RWPE1 (cell line): ENCODE measurements around the gene TBRG4.
"Not testable (repeated sequence)": the region's sequence is repeated elsewhere in the genome, so short reads cannot be mapped to it uniquely, and the experiment has no call there.

Source experiments
- CTCF ChIA-PET: fragments of 350-600 bp; sonication (Branson Sonifier 250); formaldehyde crosslinking; extraction: SDS; loops from one replicate; lab custom pipeline; 2021; lab: Yijun Ruan, JAX
- POLR2A ChIA-PET: fragments of 400-600 bp; formaldehyde crosslinking; extraction: SDS; loops from one replicate; lab custom pipeline; 2020; ENCODE audit warnings: antibody characterized with exemption; ENCODE audit not compliant: low non-redundant PET; lab: Yijun Ruan, JAX
- DNase-seq: peaks from one replicate; pipeline ENCODE4 v3.0.0; 2012; ENCODE audit warnings: low spot score
- H3K27ac ChIP-seq: fragments of 450-650 bp; 2 replicates; pipeline ENCODE4 v1.5.1; 2017
- TF ChIP-seq, protein P1 (sequence below): fragments of 450-650 bp; conservative IDR thresholded peaks from 2 replicates; pipeline ENCODE4 v1.5.1; 2017; ENCODE audit warnings: low read depth, mild to moderate bottlenecking

TBRG4 gene

DNA sequence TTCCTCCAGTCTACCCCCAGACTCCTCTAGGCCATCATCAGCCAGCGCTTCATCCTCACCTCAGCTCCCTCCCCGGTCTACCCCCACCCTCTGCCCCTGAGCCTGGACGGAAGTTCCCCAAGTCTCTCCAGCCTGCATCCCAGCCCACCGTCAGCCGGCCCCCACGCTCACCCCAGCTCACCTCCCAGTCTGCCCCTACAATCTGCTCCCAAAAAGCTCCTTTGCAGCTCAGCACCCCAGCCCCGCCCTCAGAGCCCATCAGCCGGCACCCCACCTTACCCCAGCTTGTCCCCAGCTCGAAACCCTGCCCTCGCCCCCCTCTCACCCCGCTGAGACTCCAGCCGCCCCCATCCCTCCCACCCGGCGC is 45.8 kb upstream of the TBRG4 start:
- H3K27ac ChIP-seq: no peak overlapping the region
- TF ChIP-seq, protein P1, sequence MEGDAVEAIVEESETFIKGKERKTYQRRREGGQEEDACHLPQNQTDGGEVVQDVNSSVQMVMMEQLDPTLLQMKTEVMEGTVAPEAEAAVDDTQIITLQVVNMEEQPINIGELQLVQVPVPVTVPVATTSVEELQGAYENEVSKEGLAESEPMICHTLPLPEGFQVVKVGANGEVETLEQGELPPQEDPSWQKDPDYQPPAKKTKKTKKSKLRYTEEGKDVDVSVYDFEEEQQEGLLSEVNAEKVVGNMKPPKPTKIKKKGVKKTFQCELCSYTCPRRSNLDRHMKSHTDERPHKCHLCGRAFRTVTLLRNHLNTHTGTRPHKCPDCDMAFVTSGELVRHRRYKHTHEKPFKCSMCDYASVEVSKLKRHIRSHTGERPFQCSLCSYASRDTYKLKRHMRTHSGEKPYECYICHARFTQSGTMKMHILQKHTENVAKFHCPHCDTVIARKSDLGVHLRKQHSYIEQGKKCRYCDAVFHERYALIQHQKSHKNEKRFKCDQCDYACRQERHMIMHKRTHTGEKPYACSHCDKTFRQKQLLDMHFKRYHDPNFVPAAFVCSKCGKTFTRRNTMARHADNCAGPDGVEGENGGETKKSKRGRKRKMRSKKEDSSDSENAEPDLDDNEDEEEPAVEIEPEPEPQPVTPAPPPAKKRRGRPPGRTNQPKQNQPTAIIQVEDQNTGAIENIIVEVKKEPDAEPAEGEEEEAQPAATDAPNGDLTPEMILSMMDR: no peak
- POLR2A ChIA-PET: no interaction called here
- no peak for DNase-seq
- CTCF ChIA-PET: interaction anchor here (4.0 kb wide), 1 partner anchor 103 kb away, joined by 24 read pairs; no protein-coding TSS in a partner anchor

DNA sequence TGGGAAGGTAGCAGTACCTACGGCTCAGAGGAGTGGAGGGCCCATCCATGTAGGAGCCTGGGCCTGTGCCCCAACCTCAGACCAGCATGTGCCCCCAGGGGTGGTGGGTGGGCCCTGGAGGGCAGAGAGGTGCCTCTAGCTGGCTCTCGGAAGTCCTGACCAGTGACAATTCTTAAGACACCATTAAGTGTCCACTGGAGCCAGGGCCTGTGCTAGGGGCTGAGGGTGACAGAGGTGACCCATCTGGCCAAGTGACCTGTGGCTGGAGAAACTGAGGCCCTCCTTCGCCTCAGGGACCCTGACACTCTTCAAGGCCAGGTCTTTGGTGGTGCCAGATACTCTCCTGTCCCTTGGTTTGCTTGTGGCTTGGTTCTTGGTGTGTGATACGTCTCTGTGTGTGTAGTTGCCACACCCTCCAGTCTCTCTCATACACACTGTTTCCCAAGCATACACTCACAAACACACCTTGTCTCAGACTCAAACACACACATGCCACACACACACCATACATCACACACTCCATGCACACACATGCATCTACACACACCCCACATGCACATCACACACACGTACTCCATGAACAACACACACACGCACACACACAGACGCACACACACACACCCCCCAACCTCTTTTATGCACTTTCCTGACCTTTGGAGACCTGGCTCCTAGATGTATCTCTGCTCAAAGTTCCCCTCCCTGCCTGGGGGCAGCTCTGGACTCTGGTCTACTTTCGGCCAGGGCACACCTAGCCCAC is 45.2 kb upstream of the TBRG4 start:
- no peak for DNase-seq
- CTCF ChIA-PET: interaction anchor here (0.6 to 4.0 kb wide), 2 partner anchors 104 to 522 kb away, joined by 7 to 24 read pairs; no protein-coding TSS in a partner anchor
- no peak overlapping the region for H3K27ac ChIP-seq
- TF ChIP-seq, protein P1: no peak
- POLR2A ChIA-PET: no interaction called here

DNA sequence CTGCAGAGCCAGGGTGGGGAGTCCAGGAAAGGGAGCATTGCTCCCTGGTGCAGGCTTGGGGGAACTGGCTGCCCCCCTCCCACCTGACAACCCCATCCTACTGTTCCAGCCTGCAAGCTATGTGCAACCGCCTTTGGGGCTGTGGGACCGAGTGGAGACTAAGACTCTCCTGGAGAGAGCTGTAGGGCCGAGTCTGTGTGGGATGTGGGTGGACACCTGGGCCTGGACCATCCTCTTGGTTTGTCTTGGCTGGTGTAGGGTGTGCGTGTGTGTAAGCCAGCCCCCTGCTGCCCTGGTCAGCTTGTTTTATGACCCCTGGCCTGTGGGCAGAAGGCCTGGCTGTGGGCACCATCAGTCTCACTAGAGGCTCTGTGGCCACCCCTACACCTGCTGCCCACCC is 44.4 kb upstream of the TBRG4 start:
- TF ChIP-seq, protein P1: no peak
- no peak overlapping the region for H3K27ac ChIP-seq
- CTCF ChIA-PET: interaction anchor here (0.7 to 4.0 kb wide), 2 partner anchors 51 to 104 kb away, joined by 4 to 24 read pairs; no protein-coding TSS in a partner anchor
- no peak for DNase-seq
- POLR2A ChIA-PET: no interaction called here

DNA sequence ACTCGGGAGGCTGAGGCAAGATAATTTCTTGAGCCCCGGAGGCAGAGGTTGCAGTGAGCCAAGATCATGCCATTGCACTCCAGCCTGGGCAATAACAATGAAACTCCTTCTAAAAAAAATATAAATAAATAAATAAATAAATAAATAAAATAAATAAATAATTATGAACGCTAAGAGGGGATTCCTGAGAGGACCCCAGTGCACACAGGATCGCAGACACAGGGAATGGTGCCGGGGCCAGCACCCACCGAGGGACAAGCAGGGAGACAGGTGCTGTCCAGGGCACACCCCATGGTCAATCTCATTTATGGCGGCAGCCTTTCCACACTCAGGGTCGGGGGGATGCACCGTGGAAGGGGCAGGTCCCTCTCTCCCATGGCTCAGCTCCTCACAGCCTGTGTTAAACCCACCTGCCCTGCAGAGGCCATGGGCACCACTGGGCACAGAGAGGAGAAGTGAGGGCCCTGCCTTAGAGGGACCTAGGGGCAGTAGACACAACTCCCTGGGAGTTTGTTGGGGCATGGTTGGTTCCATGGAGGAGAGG is 43.9 kb upstream of the TBRG4 start:
- ChIA-PET POLR2A (no interaction called here), CTCF (interaction anchor here (0.6 to 4.0 kb wide), 3 partner anchors 51 to 428 kb away, joined by 3 to 24 read pairs (median 4); no protein-coding TSS in a partner anchor)
- no peak for DNase-seq
- H3K27ac ChIP-seq: no peak overlapping the region
- TF ChIP-seq, protein P1: no peak

DNA sequence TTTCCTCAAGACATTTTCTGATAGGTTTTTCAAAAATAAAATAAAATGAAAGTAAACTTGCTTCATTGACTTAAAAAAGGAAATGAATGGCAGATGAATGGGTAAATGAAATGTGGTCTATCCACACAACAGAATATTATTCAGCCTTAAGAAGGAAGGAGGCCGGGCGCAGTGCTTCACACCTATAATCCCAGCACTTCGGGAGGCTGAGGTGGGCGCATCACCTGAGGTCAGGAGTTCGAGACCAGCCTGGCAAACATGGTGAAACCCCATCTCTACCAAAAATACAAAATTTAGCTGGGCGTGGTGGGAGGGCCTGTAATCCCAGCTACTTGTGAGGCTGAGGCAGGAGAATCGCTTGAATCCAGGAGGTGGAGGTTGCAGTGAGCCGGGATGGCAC is 42.4 kb upstream of the TBRG4 start:
- DNase-seq, H3K27ac ChIP-seq, CTCF ChIA-PET, POLR2A ChIA-PET: not testable (repeated sequence)

DNA sequence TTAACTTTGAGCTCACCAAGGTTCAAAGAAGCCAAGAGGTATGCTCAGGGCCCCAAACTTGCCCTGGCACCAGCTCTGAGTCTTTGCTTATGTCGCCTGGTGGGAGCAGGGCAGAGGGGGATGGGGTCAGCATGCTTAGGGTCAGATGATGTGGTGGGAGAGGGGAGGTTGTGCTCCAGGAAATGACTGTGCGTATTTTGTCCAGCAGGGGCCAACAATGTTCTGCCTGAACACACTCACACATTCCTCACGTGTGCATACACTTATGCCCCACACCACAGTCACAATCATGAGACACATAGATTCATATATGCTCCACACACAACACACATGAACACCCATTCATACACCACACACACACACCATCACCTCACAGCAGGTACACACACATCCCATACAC is 41.7 kb upstream of the TBRG4 start:
- TF ChIP-seq, protein P1: no peak
- POLR2A ChIA-PET: no interaction called here
- no peak for DNase-seq
- no peak overlapping the region for H3K27ac ChIP-seq
- CTCF ChIA-PET: interaction anchor here (0.7 to 2.7 kb wide), 3 partner anchors 99 to 510 kb away, joined by 3 to 12 read pairs (median 6); no protein-coding TSS in a partner anchor

DNA sequence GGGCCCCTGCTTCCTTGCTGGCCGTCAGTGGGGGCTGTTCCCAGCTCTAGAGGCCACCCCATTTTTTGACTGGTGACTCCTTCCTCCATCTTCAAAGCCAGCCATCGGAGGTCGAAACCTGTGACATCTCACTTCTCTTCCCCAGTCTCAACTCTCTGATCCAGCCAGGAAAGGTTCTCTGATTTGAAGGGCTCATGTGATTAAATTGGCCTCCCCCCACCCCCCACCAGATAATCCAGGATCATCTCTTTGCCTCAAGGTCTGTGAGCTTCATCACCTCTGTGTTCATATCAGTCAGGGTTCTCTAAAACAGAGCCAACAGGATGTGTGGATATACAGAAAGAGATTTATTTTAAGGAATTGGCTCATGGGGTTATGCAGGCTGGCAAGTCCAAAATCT is 40.5 kb upstream of the TBRG4 start:
- ChIA-PET CTCF (interaction anchor here (2.7 kb wide), 1 partner anchor 108 kb away, joined by 12 read pairs; no protein-coding TSS in a partner anchor), POLR2A (no interaction called here)
- DNase-seq: no peak
- TF ChIP-seq, protein P1: no peak
- no peak overlapping the region for H3K27ac ChIP-seq
